CD4-positive, alpha-beta T cell treated with Interleukin-6 at 100 ng/mL for 8 hours (primary cell): ENCODE results near the gene ADGRG4.

Experiments used
- DNase-seq: peaks from one replicate; pipeline ENCODE4 v3.0.0-alpha.2; 2020; ENCODE audit warnings: mixed read lengths, low spot score

Gene ADGRG4

GRCh38 chrX:136295380-136295779, 5.4 kb upstream of the ADGRG4 start:
- DNase-seq = no peak

GRCh38 chrX:136303041-136303440, 2.3 kb downstream of the ADGRG4 start:
- DNase-seq = no peak

DNA sequence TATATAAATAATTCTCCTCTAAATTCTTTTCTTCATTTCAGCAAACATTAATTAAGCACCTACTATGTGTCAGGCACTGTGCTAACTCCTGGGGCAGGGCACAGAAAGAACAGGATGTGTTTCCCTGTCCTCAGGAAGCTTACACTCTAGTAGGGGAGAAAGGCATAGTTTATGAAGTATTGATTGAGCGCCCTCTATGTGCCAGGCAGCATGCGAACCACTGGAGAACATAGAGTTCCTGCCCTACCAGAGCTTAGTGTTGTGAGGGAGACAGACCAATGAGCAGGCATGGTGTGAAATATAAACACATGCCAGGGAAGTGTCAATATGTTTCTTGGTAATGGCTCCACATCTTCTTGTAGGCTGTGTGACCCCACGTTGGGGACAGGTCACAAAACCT, 3.7 kb downstream of the ADGRG4 start:
- no peak for DNase-seq

- no peak for DNase-seq
These were observed 5.4 kb downstream of the ADGRG4 start for GRCh38 chrX:136306182-136306581.

DNA sequence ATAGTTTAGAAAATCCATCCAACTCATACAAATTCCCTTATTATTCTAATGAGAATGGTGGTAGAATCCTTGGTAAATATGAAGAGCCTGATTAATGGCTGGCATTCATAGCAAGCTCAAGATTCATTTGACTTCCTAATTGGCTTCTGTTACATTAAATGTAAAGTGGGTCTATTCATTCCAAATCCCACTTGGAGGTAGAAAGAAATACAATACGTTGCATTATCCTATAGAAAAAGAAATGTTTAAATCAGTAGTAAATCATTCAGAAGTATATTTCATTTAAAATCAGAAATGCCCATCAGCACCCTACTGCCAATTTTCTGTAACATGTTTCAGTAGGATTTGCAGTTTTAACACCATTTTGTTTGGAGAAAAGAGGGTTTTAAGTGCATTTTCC, 6.7 kb downstream of the ADGRG4 start:
- no peak for DNase-seq

DNA sequence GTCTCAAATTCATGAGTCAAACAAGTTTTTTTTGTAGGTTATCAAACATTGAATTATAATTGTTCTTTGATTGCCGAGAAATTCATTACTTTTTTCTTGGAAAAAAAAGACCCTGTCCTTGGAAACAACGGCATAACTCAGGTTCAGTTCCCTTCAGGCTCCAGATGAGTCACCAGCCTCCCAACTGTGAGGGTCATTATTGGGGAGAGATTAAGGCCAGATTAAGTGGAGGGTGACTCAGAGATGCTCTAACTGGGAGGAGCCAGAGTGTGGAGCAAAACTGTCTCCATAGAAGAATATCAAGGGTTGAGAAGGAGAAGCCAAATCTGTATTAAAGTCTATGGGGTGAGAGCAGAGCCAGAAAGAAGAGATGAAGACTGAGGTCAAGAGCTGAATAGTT, 9.6 kb downstream of the ADGRG4 start:
- no peak for DNase-seq

DNA sequence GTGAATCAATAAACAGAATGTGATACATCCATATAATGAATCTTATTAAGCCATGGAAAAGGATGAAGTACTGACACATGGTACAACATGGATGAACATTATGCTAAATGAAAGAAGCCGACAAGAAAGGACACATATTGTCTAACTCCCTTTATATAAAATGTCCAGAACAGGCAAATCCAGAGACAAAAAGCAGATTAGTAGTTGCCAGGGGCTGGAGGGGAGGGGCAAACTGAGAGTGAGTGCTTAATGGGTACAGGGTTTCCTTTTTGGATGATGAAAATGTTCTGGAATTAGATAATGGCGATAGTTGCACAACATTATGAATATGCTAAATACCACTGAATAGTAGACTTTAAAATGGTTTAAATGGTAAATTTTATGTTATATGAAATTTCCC, 17.4 kb downstream of the ADGRG4 start:
- no peak for DNase-seq

DNA sequence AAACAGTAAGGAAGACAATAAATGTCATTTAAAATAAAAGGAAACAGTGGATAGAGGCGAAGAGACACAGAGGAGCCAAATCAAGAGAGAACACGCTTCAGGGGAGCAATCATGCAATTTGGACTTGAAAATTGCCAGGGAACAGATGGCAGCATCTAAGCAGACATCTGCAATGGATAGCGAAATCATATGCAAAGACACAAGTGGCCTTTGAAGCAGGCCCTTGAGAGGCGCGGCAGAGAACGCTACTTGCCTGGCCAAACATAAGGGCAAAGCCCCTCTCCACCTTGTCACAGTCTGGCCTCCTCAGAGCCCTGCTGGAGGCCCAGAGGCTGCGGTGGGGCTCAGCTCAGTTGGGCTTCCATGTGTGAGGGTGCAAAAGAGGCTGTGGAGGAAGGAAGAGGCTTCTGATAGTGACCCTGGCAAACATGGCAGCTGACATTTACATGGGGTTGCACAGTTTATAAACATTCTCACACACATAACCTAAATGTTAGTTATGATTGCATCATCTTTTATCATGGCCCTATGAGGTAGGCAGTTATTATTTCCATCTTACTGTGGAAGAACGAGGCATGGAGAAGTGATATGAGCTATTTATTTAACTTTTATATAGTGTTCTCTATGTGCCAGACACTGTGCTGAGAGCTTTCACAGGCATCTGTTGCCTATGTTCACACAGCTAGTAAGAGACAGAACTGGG, 18.3 kb downstream of the ADGRG4 start:
- no peak for DNase-seq

- no peak for DNase-seq
These were observed 18.8 kb downstream of the ADGRG4 start for GRCh38 chrX:136319600-136319999.

DNA sequence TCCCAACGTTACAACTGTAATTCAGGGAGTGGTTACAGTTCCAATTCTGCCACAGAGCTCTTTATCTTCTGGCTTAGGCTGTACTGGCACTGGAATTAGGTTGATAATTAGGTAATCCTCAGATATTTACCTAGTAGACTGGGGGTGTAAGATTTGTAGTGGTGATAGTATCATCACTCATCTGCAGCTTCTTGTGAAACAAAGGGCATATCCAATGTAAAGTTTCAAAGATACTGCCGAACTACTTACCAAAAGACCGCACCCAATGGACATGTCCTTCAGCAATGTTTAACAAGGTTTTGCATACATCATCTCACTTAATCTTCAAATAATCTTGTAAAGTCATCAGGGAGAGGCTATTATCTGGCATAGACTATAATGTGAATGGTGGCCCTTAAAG, 20.8 kb downstream of the ADGRG4 start:
- no peak for DNase-seq

GRCh38 chrX:136322064-136322463, 21.3 kb downstream of the ADGRG4 start:
- DNase-seq = no peak

DNA sequence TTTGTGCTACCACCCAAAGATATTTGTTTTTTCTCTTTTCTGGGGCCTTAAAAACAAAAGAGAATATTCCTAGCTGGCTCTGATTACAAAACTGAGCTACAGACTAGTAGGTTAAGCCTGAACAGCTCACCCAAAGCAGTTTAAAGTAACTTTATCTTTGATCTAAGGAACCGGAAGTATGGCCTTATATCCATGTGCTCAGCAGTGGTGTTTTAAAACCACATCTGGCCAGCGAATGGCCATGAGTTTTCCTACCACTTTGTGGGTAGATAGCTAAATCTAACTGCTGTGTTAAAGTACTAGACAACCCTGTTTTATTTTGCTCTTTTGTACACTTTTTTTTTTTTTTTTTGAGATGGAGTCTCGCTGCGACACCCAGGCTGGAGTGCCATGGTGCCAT, 24.6 kb downstream of the ADGRG4 start:
- DNase-seq = no peak

DNA sequence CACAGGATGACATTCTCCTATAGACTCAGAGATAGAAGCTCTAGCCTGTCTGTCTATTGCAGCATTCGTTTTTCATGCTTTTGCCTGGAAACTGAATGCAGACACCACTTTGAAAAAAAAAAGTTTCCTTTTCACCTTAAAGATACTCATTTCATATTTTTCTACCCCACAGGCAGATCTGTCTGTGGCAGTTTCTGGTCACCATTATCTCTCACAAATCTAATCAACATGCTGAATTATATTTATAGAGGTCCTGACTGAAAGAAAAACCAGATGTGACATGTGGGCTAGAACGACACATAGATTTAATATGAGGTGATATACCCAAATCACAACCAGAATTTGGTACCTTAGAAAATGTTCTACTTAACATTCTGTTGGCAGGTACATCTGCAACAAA, 28.2 kb downstream of the ADGRG4 start:
- no peak for DNase-seq

DNA sequence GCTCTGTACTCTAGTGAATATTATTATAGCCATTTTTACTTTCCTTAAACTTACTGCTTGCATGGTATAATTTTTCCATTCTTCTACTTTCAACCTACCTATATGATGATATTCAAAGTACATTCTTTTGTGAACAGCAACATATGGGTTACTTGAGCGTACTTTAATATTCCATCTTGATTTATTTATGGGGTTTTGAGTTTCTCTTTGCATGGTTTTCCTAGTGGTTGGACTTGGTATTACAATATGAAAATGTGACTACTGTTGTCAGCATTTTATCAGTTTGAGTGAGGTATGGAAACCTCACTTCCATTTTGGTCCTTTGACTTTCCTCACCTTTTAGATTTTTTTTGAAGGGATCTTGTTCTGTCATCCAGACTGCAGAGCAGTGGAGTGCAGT, 35.9 kb downstream of the ADGRG4 start:
- no peak for DNase-seq

- no peak for DNase-seq
These were observed 38.9 kb downstream of the ADGRG4 start for GRCh38 chrX:136339702-136340101.

- no peak for DNase-seq
These were observed 43.6 kb downstream of the ADGRG4 start for GRCh38 chrX:136344320-136344719.

DNA sequence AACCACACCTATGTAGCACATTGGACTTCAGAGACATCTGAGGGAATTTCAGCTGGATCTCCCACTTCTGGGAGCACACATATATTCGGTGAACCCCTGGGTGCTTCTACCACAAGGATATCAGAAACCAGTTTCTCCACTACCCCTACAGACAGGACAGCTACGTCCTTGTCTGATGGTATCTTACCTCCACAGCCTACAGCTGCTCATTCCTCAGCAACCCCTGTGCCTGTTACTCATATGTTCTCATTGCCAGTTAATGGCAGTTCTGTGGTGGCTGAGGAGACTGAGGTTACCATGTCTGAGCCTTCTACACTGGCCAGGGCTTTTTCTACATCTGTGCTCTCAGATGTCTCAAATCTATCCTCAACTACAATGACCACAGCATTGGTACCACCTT, 45.7 kb downstream of the ADGRG4 start:
- DNase-seq = no peak

GRCh38 chrX:136347706-136348105, 46.9 kb downstream of the ADGRG4 start:
- DNase-seq = no peak

- DNase-seq = no peak
These were observed 52.8 kb downstream of the ADGRG4 start for GRCh38 chrX:136353526-136354093.

GRCh38 chrX:136354201-136354600, 53.4 kb downstream of the ADGRG4 start:
- no peak for DNase-seq

DNA sequence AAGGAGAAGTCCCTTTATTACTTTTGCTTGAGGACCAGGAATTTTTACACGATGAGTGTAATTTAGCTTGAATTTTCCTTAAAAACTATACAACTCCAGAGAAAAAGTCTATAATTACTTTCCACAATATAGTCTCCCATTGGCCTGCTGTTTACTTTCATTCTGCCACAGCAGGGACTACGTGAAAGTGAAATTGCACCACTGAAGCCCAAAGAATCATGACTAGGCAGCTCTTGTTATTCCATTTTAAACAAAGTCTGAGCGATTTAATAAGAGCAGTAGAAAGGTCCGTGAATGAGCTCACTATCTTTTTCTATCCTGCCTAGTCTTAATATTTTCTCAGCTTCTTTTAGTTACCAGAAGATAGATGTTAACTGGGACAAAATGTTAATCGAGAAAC, 68.6 kb downstream of the ADGRG4 start:
- no peak for DNase-seq

DNA sequence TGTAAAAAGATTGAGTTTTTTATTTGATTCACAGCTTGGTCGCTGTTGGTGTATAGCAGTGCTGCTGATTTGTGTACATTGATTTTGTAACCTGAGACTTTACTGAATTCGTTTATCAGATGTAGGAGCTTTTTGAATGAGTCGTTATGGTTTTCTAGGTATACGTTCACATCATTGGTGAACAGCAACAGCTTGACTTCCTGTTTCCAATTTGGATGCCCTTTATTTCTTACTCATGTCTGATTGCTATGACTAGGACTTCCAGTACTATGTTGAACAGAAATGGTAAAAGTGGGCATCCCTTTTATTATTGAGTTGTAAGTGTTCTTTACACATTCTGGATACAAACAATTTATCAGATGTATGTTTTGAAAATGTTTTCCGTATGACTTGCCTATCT, 76.0 kb downstream of the ADGRG4 start:
- DNase-seq = no peak

DNA sequence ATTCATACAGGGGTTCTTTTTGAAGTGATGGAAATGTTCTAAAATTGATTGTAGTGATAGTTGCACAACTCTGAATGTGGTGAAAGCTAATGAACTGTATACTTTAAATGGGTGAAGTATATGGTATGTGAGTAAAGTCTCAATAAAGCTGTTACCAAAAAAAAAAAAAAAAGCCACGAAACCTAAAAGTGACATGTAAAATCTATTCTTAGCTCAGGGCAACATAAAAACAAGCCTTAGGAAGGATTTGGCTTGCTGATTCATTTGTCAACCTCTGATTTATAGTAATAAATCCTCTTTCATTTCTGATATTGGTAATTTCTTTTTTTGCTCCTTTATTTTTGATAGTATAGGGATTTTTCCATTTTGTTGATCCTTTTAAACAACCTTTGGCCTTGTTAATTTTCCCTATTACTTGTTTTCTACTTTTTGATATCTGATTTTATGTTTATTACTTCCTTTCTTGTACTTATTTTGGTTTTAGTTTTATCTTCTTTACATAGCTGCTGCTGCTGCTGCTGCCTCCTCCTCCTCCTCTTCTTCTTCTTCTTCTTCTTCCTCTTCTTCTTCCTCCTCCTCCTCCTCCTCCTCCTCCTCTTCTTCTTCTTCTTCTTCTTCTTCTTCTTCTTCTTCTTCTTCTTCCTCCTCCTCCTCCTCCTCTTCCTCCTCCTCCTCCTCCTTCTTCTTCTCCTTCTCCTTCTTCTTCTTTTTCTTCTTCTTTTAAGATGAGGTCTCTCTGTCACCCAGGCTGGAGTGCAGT, 79.4 kb downstream of the ADGRG4 start:
- no peak for DNase-seq

DNA sequence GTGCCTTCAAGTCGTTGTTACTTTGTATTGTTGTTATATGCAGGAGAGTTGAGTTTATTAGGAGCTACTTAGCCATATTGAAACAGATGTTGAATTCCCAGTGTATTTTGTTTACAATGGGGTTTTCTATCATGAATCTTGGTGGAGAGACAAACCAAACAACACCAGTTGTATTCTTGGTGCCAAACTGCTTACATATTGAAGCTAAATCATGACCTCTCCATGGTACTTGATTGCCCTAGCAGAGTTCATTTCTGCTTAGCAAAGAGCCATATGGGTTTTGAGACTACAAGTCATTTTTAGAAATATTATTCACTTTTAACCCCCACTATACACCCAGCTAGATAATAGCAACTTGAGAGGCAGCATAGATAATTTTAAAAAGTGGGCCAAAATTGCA, 85.4 kb downstream of the ADGRG4 start:
- DNase-seq = no peak
